Fibroblast of the conjunctiva (primary cell): Measurements from ENCODE around the gene REG4.

Experiments used
- DNase-seq: peaks from one replicate; pipeline ENCODE4 v3.0.0-alpha.2; 2010; ENCODE audit warnings: low read depth

Gene REG4

GRCh38 chr1:119779869-119780356 lies 31.3 kb downstream of the REG4 start:
- no peak for DNase-seq

GRCh38 chr1:119778886-119779560 lies 32.2 kb downstream of the REG4 start:
- no peak for DNase-seq

DNA sequence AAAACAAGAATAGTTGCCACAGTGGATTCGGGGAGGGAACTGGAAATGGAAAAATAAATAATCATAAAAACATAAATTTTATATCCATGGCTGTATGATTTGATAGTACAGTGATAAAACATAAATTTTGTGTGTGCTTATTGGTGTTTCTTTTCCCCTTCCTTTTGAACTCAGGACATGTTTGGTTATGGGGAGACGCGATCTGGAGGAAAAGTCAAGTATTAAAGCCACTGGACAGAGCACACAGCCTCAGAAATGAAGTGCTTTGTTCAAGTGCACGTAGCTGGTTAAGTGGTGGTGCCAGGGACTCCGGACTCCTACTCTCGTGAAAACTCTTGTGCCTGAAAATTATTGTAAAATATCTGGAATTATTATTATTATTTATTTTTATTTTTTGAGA lies 32.9 kb downstream of the REG4 start:
- DNase-seq = no peak

- DNase-seq = no peak
Measured at GRCh38 chr1:119774746-119775490, 36.3 kb downstream of the REG4 start.

DNA sequence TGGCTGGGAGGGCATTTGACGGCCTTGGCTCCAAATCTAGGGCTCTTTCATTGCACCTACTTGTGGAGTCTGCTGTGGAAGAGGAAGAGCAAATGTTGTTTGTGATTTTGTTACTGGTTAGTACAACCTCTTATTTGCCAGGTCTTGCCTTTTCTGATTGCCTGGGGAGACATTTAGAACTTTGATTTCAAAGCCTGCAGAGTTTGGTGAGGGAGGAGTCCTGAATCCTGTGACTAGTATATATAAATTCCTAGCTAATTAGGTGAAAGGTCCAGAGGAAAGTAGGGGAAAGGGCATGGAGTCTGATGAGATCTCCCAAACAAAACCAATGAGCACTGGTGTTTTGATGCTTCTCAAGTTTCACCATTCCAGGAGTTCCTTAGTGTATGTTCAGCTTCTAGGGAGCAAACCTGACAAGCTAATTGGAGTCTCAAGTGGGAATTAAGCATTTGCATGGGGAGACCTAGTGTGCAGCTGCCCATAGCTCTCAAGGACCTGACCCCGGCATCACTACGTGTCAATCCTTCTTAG lies 37.5 kb downstream of the REG4 start:
- DNase-seq = no peak

GRCh38 chr1:119772298-119772697 lies 39.0 kb downstream of the REG4 start:
- no peak for DNase-seq

DNA sequence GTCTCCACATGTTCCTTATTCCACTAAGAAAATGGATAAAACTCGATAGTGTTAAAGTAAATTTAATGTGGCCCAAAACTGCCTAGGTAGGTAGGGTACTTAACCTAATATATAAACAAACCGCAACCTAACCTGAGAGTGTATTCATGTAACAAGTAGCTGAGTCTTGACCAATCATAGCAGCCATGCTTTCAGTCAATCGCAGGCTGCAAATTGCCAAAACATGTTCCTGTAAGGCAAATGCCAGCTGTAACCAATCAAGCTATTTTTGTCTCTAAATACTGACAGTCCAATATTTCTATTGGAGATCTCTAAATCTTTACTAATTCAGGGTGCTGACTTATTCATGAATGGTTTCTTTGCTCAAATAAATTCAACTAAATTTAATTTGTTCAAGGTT lies 39.5 kb downstream of the REG4 start:
- DNase-seq = no peak

- no peak for DNase-seq
Measured at GRCh38 chr1:119771016-119771415, 40.2 kb downstream of the REG4 start.

- DNase-seq = no peak
Measured at GRCh38 chr1:119768778-119769177, 42.5 kb downstream of the REG4 start, which contains the start of gene HMGCS2. Gene HMGCS2, minus strand, starts transcription at chr1:119768905. Its CDS starts 61 bp downstream, at chr1:119768844.

DNA sequence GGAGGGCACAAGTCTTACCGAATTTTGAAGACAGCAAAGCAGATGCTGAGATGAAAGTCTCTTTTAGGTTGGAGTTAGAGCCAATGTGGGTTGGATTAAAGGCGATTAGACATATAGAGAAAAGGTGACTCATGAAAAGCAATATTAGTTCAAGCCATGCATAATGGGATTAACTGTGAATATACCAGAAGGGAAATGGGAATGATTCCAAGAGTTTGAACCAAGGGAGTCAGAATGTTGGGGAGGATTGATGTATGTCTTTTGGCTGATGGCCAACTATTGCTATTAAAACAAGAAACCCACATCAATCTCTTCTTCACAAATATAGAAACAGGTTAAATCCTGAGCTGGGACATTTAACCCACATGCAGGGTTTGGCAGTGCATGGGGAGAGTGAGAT lies 43.8 kb downstream of the REG4 start:
- no peak for DNase-seq

GRCh38 chr1:119766374-119766794 lies 44.9 kb downstream of the REG4 start:
- DNase-seq = no peak

GRCh38 chr1:119764220-119764619 lies 47.0 kb downstream of the REG4 start:
- no peak for DNase-seq

- DNase-seq = no peak
Measured at GRCh38 chr1:119762953-119763352, 48.3 kb downstream of the REG4 start.

GRCh38 chr1:119762409-119762808 lies 48.9 kb downstream of the REG4 start:
- no peak for DNase-seq

- no peak for DNase-seq
Measured at GRCh38 chr1:119758584-119758983, 52.7 kb downstream of the REG4 start.

GRCh38 chr1:119752592-119752991 lies 58.7 kb downstream of the REG4 start:
- DNase-seq = no peak

DNA sequence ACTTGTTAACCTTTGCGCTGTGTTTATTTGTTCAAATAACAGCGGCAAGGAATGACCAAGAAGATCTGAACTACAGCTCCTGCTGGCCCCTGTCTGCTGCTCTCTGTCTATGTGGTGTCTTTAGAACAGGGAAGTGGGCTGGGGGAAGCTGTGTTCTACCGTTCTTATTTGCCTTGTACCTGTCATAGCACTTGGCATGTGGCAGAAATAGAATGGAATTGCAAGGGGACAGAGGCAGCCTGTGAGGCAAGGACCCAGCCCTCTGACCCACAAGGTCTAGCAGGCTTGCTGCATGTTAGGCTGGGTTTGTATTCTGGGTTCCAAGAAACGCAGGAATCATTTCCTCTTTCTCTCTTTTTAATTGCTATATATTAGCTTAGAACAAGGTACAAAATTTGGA lies 63.2 kb downstream of the REG4 start:
- DNase-seq = no peak

DNA sequence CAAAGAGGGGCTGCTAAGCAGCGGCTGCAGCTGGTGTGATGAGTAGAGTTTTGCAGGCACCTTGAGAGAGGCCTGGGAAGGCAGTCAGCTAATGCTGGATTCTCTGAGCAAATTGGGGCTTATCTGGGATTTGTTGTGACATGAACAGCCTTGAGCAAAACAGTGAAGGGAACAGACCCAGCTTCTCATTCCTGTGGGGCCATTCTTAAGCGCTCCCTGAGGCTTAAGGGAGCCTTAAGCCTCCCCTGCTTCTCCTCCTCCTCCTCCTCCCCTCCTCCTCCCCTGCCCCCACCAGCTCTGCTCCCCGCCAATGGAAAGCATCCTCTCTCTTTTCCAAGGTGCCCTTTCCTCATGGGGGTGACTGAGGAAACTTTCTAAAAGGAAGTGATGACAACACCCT lies 63.8 kb downstream of the REG4 start:
- no peak for DNase-seq

DNA sequence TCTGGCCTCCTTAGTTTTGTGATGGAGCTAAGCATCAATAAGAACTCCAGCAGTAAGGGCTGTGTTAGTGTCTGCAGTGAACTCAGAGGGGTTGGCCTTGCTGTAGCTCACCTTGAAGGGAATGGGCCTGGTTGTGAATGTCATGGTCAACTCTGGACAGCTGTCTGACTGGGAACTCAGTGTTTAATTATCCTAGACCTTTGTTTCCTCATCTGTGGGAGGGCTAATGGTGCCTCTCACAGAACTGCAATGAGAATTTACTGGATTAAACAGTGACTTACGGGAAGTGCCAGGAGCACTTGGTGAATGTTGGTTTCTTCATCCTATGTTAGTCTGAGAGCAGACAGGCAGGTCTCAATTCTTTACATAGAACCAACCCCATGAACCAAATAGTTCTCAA lies 66.2 kb downstream of the REG4 start:
- DNase-seq = no peak

DNA sequence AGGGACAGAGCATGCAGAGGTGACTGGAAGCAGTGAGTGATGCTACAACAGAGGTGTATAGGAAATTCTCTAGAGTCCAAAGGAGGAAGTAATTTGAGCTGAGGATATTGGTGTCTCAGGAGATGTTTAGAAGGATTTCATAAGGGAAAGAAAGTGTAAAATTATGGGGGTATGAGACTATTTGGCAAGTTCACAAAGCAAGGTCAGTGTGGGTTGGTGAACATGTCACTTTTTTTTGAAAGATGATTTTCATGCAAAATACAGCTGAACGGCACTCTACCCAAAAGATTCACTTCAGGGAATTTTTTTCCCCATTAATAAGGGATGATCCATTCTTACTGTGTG lies 66.7 kb downstream of the REG4 start:
- no peak for DNase-seq
